Dedifferentiated amniotic fluid mesenchymal stem cell (primary cell): ENCODE results near the gene CACNA1I.

Experiments used
- DNase-seq: peaks from one replicate; pipeline ENCODE4 v3.0.0-alpha.2; 2016; ENCODE audit errors: extremely low spot score

The CACNA1I gene

DNA sequence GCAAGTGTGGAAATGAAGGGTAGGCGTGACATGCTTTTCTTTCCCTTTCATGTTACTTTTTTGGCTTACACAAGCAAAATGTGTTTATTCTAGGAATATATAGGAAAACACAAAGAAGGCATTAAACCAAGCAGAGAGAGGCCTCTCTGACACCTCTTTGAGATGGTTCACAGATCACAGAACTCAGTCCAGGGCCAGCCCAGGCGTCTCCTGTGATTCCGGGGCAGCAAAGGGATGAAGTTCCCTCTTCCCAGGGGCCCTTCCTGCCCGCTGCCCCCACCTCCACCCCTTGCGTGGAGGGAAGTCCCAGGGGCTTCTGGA, 78.0 kb downstream of the CACNA1I start:
- no peak for DNase-seq

DNA sequence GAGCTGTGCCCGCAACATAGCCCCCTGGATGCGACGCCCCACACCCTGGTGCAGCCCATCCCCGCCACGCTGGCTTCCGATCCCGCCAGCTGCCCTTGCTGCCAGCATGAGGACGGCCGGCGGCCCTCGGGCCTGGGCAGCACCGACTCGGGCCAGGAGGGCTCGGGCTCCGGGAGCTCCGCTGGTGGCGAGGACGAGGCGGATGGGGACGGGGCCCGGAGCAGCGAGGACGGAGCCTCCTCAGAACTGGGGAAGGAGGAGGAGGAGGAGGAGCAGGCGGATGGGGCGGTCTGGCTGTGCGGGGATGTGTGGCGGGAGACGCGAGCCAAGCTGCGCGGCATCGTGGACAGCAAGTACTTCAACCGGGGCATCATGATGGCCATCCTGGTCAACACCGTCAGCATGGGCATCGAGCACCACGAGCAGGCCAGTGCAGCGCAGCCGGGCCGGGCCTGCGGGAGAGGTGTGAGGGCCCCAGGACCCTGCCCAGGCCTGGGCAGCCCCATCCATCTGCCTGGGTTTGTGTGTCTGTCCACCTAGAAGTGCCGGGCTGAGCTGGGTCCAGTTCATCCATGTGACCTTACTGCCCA, 79.0 kb downstream of the CACNA1I start:
- no peak for DNase-seq

DNA sequence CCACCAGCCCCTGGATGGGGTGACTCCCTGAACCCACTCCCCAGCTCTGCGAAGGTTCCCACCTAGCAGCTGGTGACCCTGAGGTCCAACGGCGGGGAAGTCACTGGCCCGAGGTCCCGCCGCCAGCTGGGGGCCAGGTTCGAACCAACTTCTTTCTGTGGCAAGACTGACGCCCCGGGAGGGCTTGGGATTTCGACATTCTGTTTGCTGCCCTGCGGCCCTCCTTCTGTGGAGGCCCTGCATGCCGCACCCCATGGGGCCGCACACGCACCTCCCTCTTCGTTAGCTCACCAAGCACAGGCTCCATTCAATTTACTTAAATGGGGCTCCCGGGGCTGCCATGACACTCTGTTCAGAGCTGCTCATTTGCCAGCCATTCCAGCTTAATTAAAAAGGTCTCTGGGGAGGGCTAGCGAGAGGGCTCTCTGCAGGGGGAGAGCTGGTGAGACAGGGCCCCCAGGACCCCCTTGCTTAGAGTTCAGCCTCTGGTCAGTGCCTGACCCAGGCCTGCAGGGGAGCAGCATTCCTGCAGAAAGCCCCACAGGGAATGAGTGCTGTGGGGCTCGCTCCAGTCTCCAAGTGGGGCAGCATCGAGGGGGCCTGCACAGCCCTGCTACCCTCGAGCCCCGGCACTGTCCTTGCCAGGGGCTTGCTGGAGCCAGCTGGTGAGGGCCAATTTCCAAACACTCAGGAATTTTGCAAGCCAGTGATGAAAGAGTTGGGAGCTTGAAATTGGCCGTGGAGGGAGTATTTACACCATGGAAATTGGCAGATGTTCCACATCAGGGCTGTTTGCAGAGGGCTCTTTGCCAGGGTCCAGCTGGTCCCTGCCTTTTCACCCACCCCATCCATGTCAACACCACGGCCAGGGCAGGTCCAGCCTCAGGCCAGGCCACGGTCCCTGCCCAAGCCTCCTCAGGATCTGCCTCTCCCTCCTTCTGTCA, 80.8 kb downstream of the CACNA1I start:
- no peak for DNase-seq

DNA sequence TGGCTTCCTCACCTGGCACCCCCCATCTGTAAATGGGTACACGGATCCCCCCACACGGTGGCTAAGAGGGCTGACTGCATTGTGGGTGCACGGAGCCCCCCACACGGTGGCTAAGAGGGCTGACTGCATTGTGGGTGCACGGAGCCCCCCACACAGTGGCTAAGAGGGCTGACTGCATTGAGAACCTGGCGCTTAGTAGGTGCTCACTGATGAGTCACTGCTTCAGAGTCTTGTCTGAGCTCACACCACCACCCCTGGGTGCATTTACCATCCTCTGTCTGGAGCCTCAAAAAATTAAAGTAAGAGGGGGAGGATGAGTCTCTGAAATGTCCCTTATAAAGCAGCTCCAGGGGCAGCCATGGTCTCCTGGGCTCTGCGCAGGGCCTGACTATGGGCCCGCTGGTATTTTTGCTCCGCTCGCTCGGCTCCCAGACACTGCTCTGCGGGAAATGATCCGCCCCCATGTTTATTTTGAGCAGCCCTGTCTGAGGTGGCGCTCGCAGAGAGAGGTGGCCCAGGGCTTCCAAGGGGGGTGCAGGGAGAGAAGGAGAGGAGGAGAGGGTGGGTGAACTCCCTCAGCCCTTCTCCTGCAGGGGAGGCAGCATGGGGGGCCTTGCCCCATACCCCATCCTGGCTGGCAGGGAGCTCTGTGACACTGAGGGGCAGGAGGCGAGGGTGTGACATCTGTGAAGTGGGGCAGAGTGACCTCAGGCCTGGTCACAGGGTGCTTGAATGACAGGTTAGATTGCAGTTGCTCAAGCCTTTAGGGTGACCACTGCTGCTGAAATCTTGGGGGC, 82.6 kb downstream of the CACNA1I start:
- no peak for DNase-seq

DNA sequence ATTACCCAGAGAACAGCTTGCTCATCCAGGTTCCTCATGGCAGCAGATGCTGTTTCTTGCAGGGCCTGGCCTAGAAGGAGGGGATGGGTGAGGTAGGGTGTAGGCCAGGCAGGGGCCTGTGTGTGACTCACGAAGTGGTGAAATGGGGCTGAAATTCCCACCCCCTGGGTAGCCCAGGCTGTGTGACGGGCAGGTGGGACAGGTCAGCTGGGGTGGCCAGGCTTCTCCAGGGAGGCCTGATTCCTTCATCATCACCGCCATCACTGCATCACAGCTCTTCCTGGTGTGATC, 83.2 kb downstream of the CACNA1I start:
- no peak for DNase-seq

DNA sequence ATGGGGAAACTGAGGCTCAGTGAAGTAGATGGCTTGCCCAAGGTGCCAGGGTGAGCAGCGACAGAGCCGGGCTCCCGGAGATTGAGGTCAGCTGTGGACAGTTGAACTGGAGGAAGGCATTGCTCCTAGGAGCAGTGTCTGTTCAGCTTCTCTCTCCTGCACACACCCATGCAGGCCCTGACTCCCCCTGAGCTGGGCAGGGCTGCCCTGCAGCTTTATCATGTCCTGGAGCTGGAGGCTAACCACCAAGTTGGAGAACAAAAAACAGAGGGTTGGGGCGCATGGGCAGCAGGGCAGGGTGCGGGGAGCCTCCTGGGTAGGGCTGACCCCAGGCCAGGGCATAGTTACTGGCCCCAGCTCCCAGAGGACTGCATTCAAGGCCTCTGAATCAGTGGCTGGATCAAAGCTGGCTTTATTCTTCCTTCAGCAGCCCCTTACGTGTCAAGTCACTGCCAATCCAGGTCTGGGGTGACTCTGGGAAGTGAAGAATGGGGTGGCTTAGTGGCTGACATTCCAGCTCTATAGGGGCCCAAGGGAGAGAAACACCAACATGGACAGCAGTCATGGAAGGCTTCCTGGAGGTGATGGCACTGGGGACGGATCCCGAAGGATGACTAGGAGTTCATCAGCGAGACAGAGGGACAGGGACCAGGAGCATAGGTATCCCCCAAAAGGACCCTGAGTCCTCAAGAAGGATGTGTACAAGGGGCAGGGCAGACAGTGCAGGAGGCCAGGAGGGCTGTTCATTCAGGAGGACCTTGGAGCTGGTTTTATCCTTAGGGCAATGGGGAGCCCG, 83.8 kb downstream of the CACNA1I start:
- DNase-seq: no peak

DNA sequence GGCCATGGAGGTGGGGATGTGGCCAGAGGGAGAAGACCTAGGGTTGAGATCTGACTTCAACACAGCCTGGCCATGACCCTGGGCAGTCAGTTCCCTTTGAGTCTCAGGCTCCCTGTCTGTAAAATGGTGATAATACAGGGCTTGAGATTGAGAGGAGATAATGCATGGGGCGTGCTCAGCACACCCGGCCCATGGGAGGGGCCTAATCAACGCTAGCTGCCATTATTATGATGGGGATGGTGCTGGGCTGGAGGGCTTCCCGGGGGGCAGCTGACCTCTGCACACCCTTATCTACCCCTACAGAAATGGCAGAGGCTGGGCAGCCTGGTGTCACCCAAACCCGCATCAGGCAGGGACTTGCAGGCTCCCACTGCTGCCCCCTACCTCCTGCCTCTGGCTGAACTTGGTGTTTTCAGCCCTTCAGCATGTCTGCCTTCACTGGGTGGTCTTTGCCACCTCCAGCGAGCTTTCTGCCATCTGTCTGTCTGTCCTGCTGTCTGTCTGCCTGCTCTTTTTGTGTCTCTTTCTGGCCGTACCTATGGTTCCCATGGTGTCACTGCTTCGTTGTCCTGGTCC, 84.5 kb downstream of the CACNA1I start:
- no peak for DNase-seq

DNA sequence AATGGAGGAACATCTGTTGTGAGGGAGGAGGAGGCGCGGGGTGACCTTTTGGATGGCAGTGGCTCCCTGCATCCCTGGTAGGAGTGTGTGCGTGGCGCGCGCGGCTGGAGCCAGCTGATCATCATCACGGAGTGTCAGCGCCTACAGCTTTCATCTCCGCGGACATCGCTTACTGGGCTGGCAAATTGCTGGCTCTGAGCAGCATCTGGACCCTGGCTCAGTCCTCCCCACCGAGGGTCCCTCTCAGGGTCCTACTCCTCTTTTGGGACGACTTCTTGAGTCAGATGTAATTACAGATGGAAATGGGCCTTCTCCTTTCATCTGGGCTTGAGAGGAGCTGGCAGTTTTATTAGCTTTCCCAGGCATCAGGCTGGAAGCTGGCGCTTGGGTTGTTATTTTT, 85.3 kb downstream of the CACNA1I start:
- DNase-seq: no peak

DNA sequence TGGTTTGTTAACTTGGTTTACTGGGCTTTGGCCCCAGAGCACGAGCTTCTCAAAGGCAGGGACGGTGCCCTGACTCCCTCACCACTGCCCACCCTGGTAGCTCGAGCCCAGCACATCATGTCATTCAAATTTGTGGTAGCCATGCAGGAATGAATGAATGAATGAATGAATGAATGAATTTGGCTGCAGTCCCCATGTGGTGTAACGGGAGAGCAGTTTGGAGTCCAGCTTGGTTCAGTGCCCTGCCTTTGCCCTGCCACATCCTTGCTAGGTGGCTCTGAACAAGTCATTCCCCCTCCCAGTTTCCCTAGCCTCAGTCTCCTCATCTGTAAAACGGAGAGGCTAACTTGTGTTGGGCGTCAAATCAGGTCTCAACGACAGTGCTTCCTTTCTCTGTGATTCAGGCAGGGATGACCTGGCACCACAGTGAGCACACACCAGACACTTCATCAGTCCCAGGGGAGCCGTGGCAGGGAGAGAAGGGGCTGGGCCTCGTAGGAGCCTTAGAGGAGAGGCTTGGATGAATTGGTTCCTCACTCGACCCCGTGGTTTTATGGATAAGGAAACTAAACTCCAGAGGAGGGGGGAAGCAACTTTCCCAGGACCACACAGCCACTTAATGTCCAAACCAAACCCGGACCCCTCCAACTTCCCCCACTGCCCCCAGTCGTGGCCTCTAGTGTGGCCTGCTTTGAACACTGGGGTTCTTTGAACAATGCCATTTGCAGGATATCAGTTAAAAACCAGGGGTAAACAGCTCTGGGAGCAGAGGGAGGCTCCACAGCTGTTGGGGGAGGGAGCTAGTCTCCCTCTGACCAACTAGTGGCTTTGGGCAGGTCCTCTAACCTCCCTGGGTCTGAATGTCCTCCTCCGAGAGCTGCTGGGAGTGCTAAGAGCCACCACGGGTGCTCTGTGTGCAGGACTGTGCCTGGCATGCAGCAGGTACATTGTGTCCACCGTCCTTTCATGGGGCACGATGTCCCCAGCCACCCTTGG, 86.2 kb downstream of the CACNA1I start:
- no peak for DNase-seq

DNA sequence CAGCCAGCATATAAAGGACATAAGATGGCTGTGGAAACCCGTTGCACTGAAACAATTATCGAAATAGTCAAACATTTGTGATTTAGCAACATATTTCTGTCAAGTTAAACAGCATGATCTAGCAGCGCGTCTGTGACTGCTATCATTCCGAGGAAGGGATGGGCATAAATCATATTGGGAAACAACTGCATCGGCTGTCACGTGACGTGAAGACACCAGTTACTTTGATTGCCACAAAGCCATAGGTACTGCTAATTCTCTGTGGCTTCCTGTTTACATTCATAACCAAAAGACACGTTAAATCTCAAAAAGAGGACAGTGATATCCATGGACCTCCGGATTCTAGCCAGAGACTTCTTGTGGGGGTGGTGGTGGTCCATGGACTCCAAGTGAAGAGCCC, 87.8 kb downstream of the CACNA1I start:
- DNase-seq: no peak

DNA sequence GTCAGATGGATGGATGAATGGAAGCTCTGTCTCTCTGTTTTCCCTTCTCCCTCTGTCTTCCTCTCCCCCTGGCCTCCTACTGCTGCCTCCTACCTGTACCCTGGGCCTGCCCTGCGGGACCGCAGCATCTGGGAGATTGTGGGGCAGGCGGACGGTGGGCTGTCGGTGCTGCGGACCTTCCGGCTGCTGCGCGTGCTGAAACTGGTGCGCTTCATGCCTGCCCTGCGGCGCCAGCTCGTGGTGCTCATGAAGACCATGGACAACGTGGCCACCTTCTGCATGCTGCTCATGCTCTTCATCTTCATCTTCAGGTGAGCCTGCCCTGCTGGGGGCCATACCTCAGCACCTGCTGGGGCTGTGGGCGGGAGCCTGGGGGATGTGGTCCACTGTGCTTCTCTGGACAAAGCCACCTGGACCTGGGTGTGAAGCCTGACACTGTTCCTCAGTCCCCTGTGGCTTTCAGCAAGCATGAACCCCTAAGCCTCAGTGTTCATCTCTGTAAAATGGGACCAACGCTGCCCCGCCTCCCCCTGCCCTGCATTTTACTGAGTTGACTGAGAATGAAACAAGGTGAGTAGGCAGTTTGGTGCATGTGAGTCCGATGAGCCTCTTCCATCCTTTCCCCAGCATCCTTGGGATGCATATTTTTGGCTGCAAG, 88.4 kb downstream of the CACNA1I start:
- no peak for DNase-seq

DNA sequence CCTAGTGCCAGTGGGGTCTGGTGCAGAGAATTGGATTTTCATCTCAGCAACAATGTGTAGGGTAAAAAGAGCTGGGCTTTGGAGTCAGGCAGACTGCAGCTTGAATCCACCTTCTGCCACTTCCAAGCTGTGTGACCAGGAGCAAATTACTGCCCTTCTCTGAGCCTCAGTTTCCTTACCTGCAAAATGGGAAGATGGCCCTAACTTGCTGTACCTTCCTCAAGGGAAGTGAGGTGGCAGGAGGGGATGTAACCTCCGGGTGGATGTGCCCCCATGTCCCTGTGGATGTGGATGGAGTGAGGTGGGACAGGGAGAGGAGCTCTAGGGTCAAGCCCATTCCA, 90.9 kb downstream of the CACNA1I start:
- DNase-seq: no peak

DNA sequence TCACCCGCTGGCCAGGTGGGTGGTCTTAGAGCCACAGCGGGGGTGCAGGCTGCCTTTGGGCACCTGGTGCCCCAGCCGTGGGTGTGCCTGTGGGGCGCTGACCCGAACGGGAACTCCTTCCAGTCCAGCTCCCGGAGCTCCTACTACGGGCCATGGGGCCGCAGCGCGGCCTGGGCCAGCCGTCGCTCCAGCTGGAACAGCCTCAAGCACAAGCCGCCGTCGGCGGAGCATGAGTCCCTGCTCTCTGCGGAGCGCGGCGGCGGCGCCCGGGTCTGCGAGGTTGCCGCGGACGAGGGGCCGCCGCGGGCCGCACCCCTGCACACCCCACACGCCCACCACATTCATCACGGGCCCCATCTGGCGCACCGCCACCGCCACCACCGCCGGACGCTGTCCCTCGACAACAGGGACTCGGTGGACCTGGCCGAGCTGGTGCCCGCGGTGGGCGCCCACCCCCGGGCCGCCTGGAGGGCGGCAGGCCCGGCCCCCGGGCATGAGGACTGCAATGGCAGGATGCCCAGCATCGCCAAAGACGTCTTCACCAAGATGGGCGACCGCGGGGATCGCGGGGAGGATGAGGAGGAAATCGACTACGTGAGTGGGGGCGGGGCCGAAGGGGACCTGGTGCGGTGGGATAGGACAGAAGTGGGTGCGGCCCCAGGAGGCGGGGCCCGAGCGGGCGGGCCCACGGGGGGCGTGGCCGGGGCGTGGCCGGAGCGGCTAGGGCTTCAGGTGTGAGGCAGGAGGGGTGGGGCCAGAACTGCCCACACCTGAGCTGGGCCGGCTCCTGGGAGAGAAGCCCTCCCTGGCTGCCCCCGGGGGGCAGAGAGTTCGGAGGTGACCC, 91.5 kb downstream of the CACNA1I start:
- DNase-seq: no peak

DNA sequence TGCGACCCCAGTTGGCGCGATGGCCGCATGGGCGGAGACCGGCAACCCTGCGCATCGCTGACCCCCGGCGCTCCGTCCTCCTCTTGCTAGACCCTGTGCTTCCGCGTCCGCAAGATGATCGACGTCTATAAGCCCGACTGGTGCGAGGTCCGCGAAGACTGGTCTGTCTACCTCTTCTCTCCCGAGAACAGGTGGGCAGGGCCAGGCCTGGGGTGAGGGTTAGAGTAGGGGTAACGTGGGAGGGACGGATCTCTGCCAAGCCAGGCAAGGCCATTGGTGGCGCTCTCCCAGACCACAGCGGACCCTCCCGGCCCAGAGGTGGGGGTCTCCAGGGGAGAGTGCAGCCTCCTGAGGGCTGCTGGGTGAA, 92.1 kb downstream of the CACNA1I start:
- no peak for DNase-seq

DNA sequence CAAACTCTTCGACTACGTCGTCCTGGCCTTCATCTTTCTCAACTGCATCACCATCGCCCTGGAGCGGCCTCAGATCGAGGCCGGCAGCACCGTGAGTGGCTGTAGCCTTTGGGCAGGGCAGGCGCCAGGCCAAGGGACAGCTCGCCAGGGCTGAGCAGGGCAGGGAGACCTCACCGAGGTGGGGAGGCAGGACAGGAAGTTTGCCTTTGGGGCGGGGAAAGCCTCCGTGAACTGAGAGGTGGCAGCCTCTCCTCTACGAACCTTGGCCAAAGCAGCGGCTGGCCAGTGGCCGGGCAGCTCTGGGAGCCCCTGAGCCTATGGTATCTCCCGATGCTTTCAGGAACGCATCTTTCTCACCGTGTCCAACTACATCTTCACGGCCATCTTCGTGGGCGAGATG, 93.2 kb downstream of the CACNA1I start:
- DNase-seq: no peak

DNA sequence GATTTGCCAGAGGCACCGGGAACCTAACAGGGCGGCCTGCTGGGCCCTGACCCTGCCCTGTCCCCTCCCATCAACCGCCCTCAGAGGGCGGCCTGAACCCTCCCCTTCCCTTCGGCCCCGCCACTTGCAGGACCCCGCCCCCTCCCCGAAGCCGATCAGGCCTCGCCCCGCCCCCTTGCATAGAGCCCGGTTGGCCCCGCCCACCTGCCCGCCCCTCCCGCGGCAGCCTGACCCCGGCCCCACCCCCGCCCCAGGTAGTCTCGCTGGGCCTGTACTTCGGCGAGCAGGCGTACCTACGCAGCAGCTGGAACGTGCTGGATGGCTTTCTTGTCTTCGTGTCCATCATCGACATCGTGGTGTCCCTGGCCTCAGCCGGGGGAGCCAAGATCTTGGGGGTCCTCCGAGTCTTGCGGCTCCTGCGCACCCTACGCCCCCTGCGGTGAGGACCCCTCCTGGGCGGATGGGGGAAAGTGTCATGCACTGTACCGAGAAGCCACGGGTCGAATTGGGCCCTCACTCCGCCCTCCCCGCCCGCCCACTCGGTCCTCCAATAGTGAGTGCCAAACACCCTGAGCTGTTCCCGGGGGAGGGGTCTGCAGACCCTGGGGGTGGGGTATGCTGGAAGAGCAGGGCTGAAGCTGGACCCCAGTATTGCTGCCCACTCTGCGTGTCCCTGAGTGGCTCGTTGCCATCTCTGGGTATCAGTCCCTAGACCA, 94.1 kb downstream of the CACNA1I start:
- no peak for DNase-seq

DNA sequence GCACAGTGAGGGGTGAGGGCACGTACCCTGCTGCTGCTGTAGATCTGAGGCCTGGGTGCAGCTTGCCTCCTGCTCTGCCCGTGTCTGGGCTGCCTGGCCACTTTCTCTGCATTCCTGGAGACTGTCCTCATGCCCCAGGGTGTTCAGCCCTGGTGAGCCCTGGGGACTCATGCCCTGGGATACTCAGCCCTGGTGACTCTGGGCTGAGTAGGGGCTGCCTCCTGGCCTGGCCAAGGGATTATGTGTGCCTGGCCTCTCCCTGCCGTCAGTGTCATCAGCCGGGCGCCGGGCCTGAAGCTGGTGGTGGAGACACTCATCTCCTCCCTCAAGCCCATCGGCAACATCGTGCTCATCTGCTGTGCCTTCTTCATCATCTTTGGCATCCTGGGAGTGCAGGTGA, 94.7 kb downstream of the CACNA1I start:
- DNase-seq: no peak

DNA sequence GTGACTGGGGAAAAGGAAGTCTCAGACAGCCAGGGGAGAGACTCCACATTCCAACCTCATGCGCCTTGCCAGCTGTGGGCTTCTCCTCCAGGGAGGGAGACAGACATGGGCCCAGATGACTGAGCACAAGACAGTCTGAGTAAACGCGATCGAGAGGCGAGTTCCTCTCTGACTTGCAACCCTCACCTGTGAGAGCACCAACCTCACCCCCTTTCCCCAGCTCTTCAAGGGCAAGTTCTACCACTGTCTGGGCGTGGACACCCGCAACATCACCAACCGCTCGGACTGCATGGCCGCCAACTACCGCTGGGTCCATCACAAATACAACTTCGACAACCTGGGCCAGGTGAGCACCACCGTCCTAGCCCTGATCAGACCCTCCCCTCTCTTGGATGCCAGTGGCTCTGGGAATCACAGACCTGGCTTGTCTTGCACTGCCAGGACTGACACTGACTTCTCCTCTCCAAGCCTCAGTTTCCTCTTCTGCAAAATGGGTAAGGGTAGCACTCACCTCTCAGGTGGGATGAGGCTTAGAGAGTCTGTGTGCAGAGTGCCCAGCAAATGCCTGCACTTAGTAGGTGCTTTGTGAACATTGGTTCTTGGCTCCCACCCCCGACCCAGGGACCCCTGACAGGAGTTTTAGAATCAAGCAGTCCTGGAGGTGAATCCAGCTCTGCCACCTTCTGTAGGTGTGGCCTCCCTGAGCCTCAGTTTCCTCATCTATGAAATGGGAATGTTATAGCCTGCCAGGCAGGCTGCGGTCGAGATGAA, 95.3 kb downstream of the CACNA1I start:
- no peak for DNase-seq
